ENCODE measurements around the gene RPL18. TPM values are rescaled to one million over a fixed set of nuclear protein-coding genes. Genes with fewer than 3 reads are reported as not detected.

The RPL18 gene
- total RNA-seq, 1 donor from 2014 or later = 997 TPM

GRCh38 chr19:48646722-48647216, 27.8 kb upstream of the RPL18 start:
- no peak for DNase-seq
- no peak for TF ChIP-seq CTCF (IDR thresholded peaks at IDR 0.05)
- no peaks in the 10 kb centered on the region for H3K9me3 ChIP-seq
- H3K27ac ChIP-seq = peak overlapping the region; percentile 83
- no peaks in the 10 kb centered on the region for H3K36me3 ChIP-seq
- H3K27me3 ChIP-seq (ENCODE audit: low read depth) = no peaks in the 10 kb centered on the region
- ATAC-seq = no peak
- peak overlapping the region; percentile 63 for H3K4me3 ChIP-seq
- intact Hi-C loops (cut with DNase I) = no loop called here
- peaks cover 19% of the 10 kb centered on the region for H3K4me1 ChIP-seq

GRCh38 chr19:48646001-48646721, 27.2 kb upstream of the RPL18 start, which contains the start of gene CA11:
Gene CA11 (minus strand): TSS chr19:48646187. CDS start chr19:48645632, 555 bp downstream.
- intact Hi-C loops (cut with DNase I) = no loop called here

GRCh38 chr19:48645620-48646000, 26.6 kb upstream of the RPL18 start:
- peak overlapping the region; percentile 63 for H3K4me3 ChIP-seq
- no peaks in the 10 kb centered on the region for H3K9me3 ChIP-seq
- H3K27me3 ChIP-seq (ENCODE audit: low read depth) = no peaks in the 10 kb centered on the region
- intact Hi-C loops (cut with DNase I) = no loop called here
- no peak for DNase-seq
- peaks cover 19% of the 10 kb centered on the region for H3K4me1 ChIP-seq
- peak overlapping the region; percentile 83 for H3K27ac ChIP-seq
- TF ChIP-seq CTCF (IDR thresholded peaks at IDR 0.05) = no peak
- peak; percentile 5 to 13 for ATAC-seq
- H3K36me3 ChIP-seq = no peaks in the 10 kb centered on the region

More at GRCh38 chr19:48646001-48646721, 27.2 kb upstream of the RPL18 start, which contains the start of gene CA11:
- peak; percentile 94 to 95 for ATAC-seq
- H3K9me3 ChIP-seq = no peaks in the 10 kb centered on the region
- no peaks in the 10 kb centered on the region for H3K36me3 ChIP-seq
- TF ChIP-seq CTCF (IDR thresholded peaks at IDR 0.05) = peak; percentile 85
- H3K4me1 ChIP-seq = peaks cover 19% of the 10 kb centered on the region
- peak within 1 kb of the TSS; percentile 63 for H3K4me3 ChIP-seq
- H3K27me3 ChIP-seq (ENCODE audit: low read depth) = no peaks in the 10 kb centered on the region
- DNase-seq = peak; percentile 90
- H3K27ac ChIP-seq = peak within 1 kb of the TSS; percentile 83

DNA sequence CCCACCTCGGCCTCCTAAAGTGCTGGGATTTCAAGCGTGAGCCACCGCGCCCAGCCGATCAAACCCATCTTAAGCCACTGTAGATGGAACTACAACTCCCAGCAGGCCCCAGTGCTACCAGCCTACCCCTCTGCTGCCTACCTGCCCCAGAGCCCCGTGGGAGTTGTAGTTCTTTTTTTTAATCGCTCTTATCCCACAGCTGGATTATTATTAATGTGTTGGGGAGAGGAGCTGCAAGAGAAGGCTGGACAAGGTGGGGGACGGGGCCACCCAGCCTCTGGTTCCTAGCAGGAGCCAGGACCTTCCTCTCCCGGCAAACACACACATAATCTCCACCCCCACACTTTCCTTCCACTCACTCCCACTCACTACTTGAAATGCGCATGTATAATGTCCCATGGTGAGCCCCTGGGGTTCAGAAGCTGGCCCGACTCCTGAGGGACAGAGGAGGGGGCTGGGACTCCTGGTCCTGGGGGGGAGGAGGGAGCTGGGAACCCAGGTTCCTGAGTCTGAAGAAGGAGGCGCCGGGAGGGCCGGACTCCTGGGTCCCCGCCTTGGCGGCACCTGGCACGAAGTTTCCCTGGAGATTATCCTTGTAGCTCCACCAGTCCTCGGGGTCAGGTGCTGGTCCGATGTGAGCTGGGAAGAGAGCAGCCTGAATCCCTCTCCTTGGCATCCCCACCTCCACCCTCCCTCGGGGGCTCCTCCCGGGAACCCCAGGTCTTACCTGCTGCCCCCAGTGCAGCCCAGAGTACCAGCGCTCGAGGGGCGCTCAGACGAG, 26.1 kb upstream of the RPL18 start:
- ATAC-seq (peak; percentile 85 to 86), DNase-seq (peak; percentile 78)
- peak overlapping the region; percentile 63 for H3K4me3 ChIP-seq
- TF ChIP-seq CTCF (IDR thresholded peaks at IDR 0.05) = no peak
- no peaks in the 10 kb centered on the region for H3K36me3 ChIP-seq
- H3K27me3 ChIP-seq (ENCODE audit: low read depth) = no peaks in the 10 kb centered on the region
- H3K9me3 ChIP-seq = no peaks in the 10 kb centered on the region
- H3K4me1 ChIP-seq = peaks cover 19% of the 10 kb centered on the region
- peak overlapping the region; percentile 83 for H3K27ac ChIP-seq
- intact Hi-C loops (cut with DNase I) = no loop called here

DNA sequence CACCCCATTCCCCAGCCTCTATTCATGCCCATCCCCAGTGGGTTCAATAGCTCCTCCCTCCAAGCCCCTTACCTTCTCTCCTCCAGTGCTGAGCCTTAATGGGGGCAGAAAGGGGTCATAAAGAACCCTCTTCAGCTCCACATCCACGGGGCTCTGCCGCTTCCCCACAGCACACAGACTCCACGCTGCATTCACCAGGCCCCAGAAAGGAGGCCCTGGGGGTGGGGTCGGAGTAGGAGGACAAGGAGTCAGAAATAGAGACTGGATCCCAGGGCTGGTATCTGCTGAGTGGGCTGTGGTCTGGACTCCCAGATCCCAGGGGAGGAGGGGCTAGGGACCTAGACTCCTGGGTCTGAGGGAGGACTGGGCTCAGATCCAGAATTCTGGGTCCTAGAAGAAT, 25.4 kb upstream of the RPL18 start:
- intact Hi-C loops (cut with DNase I) = no loop called here
- H3K4me3 ChIP-seq = peak overlapping the region; percentile 63
- no peak for DNase-seq

More for the DNA sequence above, 25.4 kb upstream of the RPL18 start:
- H3K27ac ChIP-seq = no peak overlapping the region
- ATAC-seq = no peak
- no peak for TF ChIP-seq CTCF (IDR thresholded peaks at IDR 0.05)
- peaks cover 19% of the 10 kb centered on the region for H3K4me1 ChIP-seq
- H3K27me3 ChIP-seq (ENCODE audit: low read depth) = no peaks in the 10 kb centered on the region
- H3K9me3 ChIP-seq = no peaks in the 10 kb centered on the region
- no peaks in the 10 kb centered on the region for H3K36me3 ChIP-seq

Data from lower lobe of right lung (tissue), 2 donors.